ENCODE measurements around the gene LY9.
"Not testable (repeated sequence)": the region's sequence is repeated elsewhere in the genome, so short reads cannot be mapped to it uniquely, and the experiment has no call there.

The LY9 gene

GRCh38 chr1:160781914-160782689 is 13.9 kb upstream of the LY9 start:
- Mint-ChIP-seq H3K4me3 (peak overlapping the region; percentile 11), H3K4me1 (ENCODE audit: low read depth) (peaks cover 26% of the 10 kb centered on the region), H3K36me3 (ENCODE audit: low read depth) (no peaks in the 10 kb centered on the region), H3K27ac (peak overlapping the region; percentile 61), H3K27me3 (no peaks in the 10 kb centered on the region), H3K9me3 (no peaks in the 10 kb centered on the region)

- H3K36me3 Mint-ChIP-seq (ENCODE audit: low read depth); H3K4me3 Mint-ChIP-seq; H3K9me3 Mint-ChIP-seq; H3K27ac Mint-ChIP-seq; H3K27me3 Mint-ChIP-seq: not testable (repeated sequence)
- H3K4me1 Mint-ChIP-seq (ENCODE audit: low read depth) = peaks cover 19% of the 10 kb centered on the region
Observed at GRCh38 chr1:160782988-160783765, 12.8 kb upstream of the LY9 start.

- Mint-ChIP-seq H3K4me1 (ENCODE audit: low read depth) (peaks cover 17% of the 10 kb centered on the region), H3K4me3 (no peak overlapping the region), H3K36me3 (ENCODE audit: low read depth) (no peaks in the 10 kb centered on the region), H3K27ac (no peak overlapping the region), H3K9me3 (no peaks in the 10 kb centered on the region), H3K27me3 (no peaks in the 10 kb centered on the region)
Observed at GRCh38 chr1:160789051-160789701, 6.8 kb upstream of the LY9 start.

- H3K27ac Mint-ChIP-seq = peak overlapping the region; percentile 58
- H3K4me1 Mint-ChIP-seq (ENCODE audit: low read depth) = peaks cover 24% of the 10 kb centered on the region
- H3K27me3 Mint-ChIP-seq = no peaks in the 10 kb centered on the region
- no peak overlapping the region for H3K4me3 Mint-ChIP-seq
- H3K36me3 Mint-ChIP-seq (ENCODE audit: low read depth) = no peaks in the 10 kb centered on the region
- no peaks in the 10 kb centered on the region for H3K9me3 Mint-ChIP-seq
Observed at GRCh38 chr1:160789702-160790611, 6.0 kb upstream of the LY9 start.

- Mint-ChIP-seq H3K27me3 (no peaks in the 10 kb centered on the region), H3K4me1 (ENCODE audit: low read depth) (peaks cover 68% of the 10 kb centered on the region), H3K9me3 (no peaks in the 10 kb centered on the region), H3K4me3 (no peak overlapping the region), H3K36me3 (ENCODE audit: low read depth) (no peaks in the 10 kb centered on the region), H3K27ac (peak overlapping the region; percentile 8)
Observed at GRCh38 chr1:160794376-160794775, 1.6 kb upstream of the LY9 start.

- H3K4me3 Mint-ChIP-seq = peak overlapping the region; percentile 86
- peak overlapping the region; percentile 91 for H3K27ac Mint-ChIP-seq
- H3K4me1 Mint-ChIP-seq (ENCODE audit: low read depth) = peaks cover 79% of the 10 kb centered on the region
- H3K9me3 Mint-ChIP-seq = no peaks in the 10 kb centered on the region
- H3K27me3 Mint-ChIP-seq = no peaks in the 10 kb centered on the region
- H3K36me3 Mint-ChIP-seq (ENCODE audit: low read depth) = peaks cover 7% of the 10 kb centered on the region
Observed at GRCh38 chr1:160797271-160797709, 1.3 kb downstream of the LY9 start.

GRCh38 chr1:160797861-160798273 is 1.9 kb downstream of the LY9 start:
- peaks cover 84% of the 10 kb centered on the region for H3K4me1 Mint-ChIP-seq (ENCODE audit: low read depth)
- H3K4me3 Mint-ChIP-seq = peak overlapping the region; percentile 86
- no peaks in the 10 kb centered on the region for H3K9me3 Mint-ChIP-seq
- peaks cover 11% of the 10 kb centered on the region for H3K36me3 Mint-ChIP-seq (ENCODE audit: low read depth)
- H3K27ac Mint-ChIP-seq = peak overlapping the region; percentile 91
- H3K27me3 Mint-ChIP-seq = no peaks in the 10 kb centered on the region

GRCh38 chr1:160798439-160798838 is 2.5 kb downstream of the LY9 start:
- H3K36me3 Mint-ChIP-seq (ENCODE audit: low read depth) = peaks cover 15% of the 10 kb centered on the region
- H3K27ac Mint-ChIP-seq = peak overlapping the region; percentile 91
- no peaks in the 10 kb centered on the region for H3K27me3 Mint-ChIP-seq
- H3K9me3 Mint-ChIP-seq = no peaks in the 10 kb centered on the region
- peak overlapping the region; percentile 86 for H3K4me3 Mint-ChIP-seq
- peaks cover 89% of the 10 kb centered on the region for H3K4me1 Mint-ChIP-seq (ENCODE audit: low read depth)

GRCh38 chr1:160799641-160800040 is 3.7 kb downstream of the LY9 start:
- Mint-ChIP-seq H3K4me3 (peak overlapping the region; percentile 86), H3K27me3 (no peaks in the 10 kb centered on the region), H3K27ac (peak overlapping the region; percentile 91), H3K36me3 (ENCODE audit: low read depth) (peaks cover 23% of the 10 kb centered on the region), H3K9me3 (no peaks in the 10 kb centered on the region), H3K4me1 (ENCODE audit: low read depth) (peaks cover 91% of the 10 kb centered on the region)

GRCh38 chr1:160800142-160800541 is 4.2 kb downstream of the LY9 start:
- H3K4me3 Mint-ChIP-seq = peak overlapping the region; percentile 86
- H3K27me3 Mint-ChIP-seq = no peaks in the 10 kb centered on the region
- H3K36me3 Mint-ChIP-seq (ENCODE audit: low read depth) = peaks cover 28% of the 10 kb centered on the region
- H3K4me1 Mint-ChIP-seq (ENCODE audit: low read depth) = peaks cover 91% of the 10 kb centered on the region
- no peaks in the 10 kb centered on the region for H3K9me3 Mint-ChIP-seq
- peak overlapping the region; percentile 91 for H3K27ac Mint-ChIP-seq

- Mint-ChIP-seq H3K27ac (peak overlapping the region; percentile 91), H3K4me3 (peak overlapping the region; percentile 86), H3K9me3 (no peaks in the 10 kb centered on the region), H3K36me3 (ENCODE audit: low read depth) (peaks cover 29% of the 10 kb centered on the region), H3K4me1 (ENCODE audit: low read depth) (peaks cover 91% of the 10 kb centered on the region), H3K27me3 (no peaks in the 10 kb centered on the region)
Observed at GRCh38 chr1:160800645-160801408, 4.9 kb downstream of the LY9 start.

GRCh38 chr1:160801836-160802580 is 6.0 kb downstream of the LY9 start:
- peaks cover 91% of the 10 kb centered on the region for H3K4me1 Mint-ChIP-seq (ENCODE audit: low read depth)
- H3K27me3 Mint-ChIP-seq = no peaks in the 10 kb centered on the region
- peaks cover 40% of the 10 kb centered on the region for H3K36me3 Mint-ChIP-seq (ENCODE audit: low read depth)
- no peak overlapping the region for H3K4me3 Mint-ChIP-seq
- H3K9me3 Mint-ChIP-seq = peaks cover 5% of the 10 kb centered on the region
- H3K27ac Mint-ChIP-seq = peak overlapping the region; percentile 91

GRCh38 chr1:160806109-160806665 is 10.2 kb downstream of the LY9 start:
- H3K4me1 Mint-ChIP-seq (ENCODE audit: low read depth) = peaks cover 86% of the 10 kb centered on the region

More at GRCh38 chr1:160806109-160806665, 10.2 kb downstream of the LY9 start:
- Mint-ChIP-seq H3K27me3 (no peaks in the 10 kb centered on the region), H3K4me3 (peak overlapping the region; percentile 52), H3K36me3 (ENCODE audit: low read depth) (peaks cover 57% of the 10 kb centered on the region), H3K9me3 (peaks cover 5% of the 10 kb centered on the region), H3K27ac (peak overlapping the region; percentile 62)

All from stimulated activated naive CD8-positive, alpha-beta T cell treated with anti-CD3 and anti-CD28 coated beads, Interleukin-15, Interleukin-2, amounts not matched to agents 100 ng/mL and 50 ng/mL, for 24 hours (primary cell).